ENCODE data around the gene HOOK2.

HOOK2 gene

DNA sequence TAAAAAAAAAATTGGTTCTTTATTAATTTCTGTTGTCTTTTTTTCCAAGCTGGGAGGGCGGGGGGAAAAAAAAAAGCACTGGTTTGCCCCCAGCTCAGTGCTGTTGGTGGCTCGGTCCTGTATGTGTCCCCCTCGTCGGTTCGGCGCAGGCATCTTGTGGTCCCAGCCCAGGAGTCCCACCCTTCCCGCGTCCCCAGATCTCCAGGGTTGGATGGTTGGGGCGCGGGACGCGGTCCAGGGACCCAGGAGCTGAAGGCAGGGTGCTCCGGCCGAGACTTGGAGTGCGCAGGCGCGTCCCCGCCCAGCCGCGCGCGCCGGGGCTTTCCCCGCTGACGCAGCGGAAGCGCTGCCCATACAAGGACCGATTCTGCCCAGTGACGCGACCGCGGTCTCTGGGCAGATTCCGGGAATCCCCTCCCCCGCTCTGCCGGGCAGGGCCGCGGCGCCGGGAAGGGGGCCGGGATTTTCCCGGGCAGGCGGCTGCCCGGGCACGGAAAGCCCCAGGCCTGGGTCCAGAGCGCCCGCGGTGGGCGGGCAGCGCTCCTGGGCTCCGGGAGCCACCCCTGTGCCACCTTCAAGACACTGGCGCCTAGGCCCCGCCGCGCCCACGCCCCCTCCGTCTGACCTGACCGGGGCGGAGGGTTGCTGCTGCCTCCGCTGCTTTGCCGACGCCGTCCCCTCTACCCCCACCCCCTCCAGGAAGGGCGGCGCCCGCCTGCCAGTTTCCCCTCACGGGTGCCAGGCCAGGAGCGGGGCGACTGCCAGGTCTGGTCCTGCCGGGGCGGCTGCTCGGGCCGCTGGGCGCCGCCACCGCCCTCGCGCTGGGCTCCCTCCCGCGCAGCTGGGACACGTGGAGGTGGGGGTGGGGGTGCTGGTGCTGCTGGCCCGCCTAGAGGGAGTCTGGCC lies 18.2 kb upstream of the HOOK2 start:
- peak; percentile 78 to 79 for DNase-seq

DNA sequence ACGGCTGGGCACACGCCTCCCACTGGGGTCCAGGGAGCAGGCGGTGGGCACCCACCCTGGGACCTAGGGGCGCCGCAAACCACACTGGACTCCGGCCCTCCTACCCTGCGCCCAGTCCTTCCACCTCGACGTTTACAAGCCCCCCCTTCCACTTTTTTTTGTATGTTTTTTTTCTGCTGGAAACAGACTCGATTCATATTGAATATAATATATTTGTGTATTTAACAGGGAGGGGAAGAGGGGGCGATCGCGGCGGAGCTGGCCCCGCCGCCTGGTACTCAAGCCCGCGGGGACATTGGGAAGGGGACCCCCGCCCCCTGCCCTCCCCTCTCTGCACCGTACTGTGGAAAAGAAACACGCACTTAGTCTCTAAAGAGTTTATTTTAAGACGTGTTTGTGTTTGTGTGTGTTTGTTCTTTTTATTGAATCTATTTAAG lies 17.5 kb upstream of the HOOK2 start:
- DNase-seq: no peak

DNA sequence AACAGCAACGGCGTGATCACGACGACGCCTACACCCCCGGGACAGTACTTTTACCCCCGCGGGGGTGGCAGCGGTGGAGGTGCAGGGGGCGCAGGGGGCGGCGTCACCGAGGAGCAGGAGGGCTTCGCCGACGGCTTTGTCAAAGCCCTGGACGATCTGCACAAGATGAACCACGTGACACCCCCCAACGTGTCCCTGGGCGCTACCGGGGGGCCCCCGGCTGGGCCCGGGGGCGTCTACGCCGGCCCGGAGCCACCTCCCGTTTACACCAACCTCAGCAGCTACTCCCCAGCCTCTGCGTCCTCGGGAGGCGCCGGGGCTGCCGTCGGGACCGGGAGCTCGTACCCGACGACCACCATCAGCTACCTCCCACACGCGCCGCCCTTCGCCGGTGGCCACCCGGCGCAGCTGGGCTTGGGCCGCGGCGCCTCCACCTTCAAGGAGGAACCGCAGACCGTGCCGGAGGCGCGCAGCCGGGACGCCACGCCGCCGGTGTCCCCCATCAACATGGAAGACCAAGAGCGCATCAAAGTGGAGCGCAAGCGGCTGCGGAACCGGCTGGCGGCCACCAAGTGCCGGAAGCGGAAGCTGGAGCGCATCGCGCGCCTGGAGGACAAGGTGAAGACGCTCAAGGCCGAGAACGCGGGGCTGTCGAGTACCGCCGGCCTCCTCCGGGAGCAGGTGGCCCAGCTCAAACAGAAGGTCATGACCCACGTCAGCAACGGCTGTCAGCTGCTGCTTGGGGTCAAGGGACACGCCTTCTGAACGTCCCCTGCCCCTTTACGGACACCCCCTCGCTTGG lies 16.9 kb upstream of the HOOK2 start:
- DNase-seq: peak; percentile 64 to 68

DNA sequence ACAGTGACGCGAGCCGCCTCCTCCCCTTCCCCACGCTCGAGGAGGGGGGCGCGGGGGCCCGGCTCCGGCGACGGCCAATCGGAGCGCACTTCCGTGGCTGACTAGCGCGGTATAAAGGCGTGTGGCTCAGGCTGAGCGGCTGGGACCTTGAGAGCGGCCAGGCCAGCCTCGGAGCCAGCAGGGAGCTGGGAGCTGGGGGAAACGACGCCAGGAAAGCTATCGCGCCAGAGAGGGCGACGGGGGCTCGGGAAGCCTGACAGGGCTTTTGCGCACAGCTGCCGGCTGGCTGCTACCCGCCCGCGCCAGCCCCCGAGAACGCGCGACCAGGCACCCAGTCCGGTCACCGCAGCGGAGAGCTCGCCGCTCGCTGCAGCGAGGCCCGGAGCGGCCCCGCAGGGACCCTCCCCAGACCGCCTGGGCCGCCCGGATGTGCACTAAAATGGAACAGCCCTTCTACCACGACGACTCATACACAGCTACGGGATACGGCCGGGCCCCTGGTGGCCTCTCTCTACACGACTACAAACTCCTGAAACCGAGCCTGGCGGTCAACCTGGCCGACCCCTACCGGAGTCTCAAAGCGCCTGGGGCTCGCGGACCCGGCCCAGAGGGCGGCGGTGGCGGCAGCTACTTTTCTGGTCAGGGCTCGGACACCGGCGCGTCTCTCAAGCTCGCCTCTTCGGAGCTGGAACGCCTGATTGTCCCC lies 16.1 kb upstream of the HOOK2 start, which contains the start of gene JUNB:
Gene JUNB, plus strand, starts transcription at position 142 of the 706 bp plus-strand sequence. Its CDS starts 286 bp downstream, at position 428.
- peak; percentile 80 to 86 for DNase-seq

DNA sequence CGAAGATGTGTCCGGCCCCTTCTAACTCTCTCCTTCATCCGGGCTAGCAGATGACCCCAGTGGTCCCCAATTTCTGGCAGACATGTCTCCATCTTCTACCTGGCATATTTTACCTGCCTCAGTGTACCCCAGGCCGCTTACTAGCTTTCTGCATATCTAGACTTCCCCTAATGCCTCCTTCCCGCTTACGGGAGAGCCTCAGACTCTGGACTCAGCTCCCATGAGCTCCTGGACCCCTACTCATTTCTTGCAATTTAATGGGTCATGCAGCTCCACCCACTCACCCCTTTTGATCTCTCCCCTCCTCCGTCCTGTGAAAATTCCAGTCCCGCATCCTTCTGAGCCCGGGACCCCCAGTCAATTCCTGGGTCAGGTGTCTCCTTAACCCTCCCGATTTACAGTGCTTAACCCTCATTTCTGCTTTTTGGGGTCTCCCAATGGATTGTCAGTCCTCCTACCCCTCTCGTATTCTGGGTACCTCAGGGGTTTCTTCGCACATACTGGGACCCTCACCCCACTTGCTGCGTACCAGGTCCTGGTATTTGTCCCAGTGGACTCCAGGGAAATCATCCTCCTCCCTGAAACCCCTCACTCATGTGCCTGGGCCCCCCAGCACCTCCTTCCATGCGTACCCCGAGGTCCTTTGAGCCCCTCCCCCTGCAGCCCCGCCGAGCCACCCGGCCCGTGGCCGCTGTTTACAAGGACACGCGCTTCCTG lies 15.4 kb upstream of the HOOK2 start:
- no peak for DNase-seq

DNA sequence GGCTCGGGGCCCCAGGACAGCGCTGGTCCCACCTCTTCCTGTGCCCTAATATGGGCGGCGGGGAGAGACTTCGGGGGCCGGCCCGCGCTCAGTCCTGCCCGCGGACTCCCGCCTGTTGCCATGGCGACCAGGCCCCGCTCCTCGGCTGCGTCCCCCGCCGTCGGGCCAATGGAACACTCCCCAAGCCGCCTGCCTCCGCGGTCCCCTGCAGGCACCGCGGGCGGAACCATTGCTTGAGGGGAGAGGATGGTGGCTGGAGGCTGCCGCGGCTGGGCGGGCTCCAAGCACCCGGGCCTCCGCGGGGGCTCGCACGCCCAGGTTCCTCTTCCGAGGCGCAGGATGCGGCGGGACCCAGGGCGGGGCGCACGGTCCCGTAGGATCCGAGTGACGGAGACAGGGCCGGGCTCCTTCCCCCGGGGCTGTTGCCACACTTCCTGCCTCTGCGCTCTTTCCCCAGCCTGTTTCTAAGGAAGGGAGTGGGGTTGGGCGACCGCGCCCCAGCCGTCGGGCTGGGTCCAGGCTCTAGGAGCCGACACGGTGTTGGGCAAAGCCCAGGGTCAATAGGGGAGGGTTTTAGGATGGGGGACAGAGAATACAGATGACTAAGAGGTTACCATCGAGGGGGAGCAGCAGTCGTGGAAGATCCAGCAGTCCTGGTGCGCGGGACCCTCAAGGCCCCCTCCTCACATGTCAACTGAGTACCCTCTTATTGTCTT lies 14.7 kb upstream of the HOOK2 start:
- DNase-seq: peak; percentile 96 to 100

DNA sequence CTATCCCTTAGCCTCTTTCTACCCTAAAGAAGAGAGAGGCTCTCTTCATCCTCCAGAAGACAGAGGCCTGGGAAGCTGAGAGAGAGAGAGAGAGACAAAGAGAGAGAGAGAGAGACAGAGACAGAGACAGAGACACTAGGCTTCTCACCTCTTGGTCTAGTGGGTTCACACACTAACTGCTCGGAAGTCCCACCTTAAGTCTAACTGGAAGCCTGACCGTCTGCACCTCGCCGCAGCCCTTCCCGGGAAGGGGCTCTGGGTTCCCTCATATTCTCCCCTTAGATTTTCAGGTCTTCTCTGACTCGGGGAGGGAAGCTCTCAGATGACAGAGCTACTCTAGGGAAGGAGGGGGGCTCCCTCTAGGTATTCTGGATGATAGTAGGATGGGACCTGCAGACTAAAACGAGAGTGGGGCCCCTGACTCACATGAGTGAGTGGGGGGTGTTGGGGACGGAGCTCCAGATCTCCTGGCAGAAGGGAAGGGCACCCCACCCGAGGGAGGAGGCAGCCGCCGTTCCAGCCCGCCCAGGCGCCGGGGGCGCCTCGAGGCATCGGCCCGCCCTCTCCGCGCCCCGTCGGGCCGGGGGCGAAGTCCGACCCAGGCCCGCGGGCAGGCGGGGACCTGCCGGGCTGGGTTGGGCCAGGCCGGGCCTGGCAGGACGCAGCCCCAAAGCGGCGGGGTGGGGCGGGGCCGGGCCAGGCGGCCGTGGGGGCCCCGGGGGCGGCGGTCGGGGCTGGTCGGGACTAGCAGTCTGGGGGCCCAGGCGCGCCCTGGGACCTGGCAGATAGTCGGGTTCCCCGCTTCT lies 13.9 kb upstream of the HOOK2 start:
- DNase-seq: no peak

DNA sequence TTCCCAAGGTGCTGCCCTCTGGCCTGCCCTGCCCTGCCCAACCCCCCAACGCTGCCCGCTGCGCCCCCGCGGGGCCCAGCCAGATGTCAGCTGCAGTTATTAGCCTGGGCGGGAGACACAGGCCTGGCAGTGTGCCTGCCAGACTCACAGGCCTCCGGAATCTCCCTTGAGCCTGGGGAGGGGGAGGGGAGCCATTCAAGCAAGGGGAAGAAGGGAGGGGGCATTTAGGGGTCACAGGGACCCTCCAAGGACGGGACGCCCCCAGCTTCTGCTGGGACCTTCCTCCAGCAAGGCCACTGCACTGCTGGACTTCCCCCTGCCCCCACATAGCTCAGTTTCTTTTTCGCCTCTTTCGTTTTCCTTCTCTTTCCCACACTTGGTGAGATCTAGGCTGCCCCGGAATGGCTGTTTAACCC lies 13.3 kb upstream of the HOOK2 start:
- DNase-seq: peak in 1 of 2 experiments; percentile 23

DNA sequence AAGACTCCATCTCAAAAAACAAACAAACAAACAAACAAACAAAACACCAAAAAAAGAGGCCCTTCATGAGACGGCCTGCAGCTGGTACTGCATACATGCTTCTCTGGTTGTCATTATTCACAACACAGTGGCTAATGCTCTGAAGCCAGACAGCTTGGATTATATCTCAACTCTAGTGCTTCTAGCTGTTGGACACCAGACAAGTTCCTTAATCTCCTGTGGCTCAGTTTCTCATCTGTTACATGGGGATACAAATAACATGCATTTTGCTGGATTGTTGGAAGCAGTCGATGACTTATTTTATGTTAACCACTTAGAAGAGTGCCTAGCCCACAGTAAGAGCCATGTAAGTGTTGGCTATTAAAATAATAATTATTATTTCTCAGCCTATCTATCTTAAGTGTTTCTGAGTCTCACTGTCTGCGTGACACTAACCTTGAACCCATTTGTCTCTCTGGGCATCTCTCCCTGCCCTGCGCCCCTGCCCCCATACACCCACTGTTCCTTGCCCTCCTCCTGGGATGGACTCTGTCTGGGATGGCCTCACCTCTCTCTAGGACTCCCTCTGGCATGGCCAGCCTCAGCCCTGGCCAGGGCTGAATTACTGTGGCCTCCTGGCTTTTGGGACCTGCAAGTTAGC lies 12.8 kb upstream of the HOOK2 start:
- DNase-seq: no peak

DNA sequence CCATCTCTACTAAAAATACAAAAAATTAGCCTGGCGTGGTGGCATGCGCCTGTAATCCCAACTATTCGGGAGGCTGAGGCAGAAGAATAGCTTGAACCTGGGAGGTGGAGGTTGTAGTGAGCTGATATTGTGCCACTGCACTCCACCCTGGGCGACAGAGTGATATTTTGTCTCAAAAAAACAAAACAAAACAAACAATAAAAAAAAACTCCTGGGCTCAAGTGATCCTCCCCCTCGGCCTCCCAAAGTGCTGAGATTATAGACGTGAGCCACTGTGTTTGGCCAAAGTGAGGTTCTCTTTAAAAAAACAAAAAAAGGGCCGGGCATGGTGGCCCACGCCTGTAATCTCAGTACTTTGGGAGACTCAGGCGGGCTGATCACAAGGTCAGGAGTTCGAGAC lies 12.1 kb upstream of the HOOK2 start:
- DNase-seq: no peak

DNA sequence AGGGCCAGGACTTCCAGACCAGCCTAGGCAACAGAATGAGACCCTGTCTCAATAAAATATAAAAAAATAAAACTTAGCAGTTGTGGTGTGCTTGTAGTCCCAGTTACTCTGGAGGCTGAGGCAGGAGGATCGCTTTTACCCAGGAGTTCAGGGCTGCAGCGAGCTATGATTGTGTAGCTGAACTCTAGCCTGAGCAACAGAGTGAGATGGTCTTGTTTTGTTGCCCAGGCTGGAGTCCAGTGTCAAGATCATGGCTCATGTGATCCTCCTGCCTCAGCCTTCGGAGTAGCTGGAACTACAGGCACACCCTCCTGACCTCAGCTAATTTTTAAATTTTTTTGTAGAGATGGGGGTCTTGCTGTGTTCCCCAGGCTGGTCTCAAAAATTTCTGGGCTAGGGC lies 11.6 kb upstream of the HOOK2 start:
- no peak for DNase-seq

DNA sequence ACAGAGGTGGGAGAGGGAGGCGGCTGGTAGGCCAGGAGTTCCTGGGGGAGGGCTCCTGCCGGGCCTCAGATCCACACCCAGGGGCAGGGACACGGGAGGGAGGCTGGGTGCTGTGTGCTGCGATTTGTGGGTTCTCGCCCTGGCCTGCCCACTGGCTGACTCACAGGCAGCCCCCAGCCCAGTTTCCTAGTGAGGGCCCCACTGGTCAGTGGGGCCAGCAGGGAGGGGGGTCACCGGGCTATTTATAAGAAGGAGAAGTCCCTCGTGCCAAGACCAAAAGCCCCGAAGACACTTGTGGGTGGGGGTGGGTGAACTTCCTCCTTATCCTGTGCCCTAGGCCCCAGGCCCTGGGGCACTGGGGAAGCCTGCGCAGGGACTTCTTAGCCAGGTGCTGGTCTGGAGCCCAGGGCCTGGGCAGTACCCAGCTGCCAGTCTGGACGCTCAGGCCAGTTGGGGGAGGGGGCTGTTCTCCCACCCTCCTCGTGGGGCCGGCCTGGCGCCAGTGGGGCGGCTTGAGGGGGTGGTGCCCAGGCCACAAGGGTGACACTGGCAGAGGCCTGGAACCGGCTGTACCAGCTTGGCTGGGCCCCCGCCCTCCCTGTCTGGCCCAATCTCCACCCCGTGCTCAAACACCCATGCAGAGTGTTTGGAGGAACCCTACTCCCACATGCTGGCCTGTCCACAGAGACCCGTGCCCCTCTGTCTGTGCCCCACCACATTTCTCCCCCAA lies 11.0 kb upstream of the HOOK2 start:
- DNase-seq: peak; percentile 66 to 69

DNA sequence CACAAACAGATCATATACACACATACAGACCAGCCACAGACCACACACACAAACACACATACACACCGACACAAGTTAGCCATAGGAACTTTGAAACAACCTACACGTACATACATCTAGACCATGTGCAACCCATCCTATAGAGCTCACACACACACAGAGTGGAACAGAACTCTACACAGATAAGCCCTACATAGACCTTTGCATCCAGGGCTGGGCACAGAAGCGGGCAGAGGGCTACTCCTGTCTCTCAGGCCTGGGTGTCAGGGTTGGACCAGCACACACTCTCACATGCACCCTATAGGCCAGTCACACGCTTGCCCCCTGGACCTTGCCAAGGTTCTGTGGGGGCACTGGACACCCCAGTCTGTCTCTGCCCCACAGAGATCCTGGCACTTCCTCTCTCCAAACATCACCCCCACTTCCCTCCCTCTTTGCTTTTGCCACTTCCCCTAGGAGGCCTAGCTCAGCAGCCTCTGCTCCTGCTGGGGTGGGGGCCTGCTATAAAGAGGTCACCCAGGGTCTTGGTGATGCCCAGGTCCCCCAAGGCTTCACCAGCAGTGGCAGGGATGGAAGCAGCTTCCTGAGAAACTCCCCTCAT lies 10.2 kb upstream of the HOOK2 start:
- peak; percentile 56 to 59 for DNase-seq

DNA sequence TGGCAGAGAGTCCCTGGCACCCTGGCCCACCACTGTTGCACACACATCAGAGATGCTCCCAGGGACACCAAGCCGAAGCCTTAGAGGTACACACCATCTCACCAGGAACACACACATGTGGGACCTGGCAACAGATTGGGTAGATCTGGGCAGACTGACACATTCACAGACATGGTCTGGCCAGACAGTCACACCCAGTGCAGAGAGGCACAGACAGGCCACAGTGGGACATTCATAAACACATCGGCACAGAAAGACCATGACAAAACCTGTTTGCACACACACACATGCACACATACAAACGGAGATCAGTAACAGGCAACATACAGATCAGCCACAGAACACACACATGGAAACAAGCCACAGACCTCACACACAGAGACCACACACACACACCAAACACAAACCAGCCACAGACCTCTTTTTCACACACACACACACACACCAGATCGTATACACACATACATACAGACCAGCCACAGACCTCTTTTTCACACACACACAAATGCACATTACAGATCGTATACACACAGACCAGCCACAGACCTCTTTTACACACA lies 9.6 kb upstream of the HOOK2 start:
- no peak for DNase-seq

DNA sequence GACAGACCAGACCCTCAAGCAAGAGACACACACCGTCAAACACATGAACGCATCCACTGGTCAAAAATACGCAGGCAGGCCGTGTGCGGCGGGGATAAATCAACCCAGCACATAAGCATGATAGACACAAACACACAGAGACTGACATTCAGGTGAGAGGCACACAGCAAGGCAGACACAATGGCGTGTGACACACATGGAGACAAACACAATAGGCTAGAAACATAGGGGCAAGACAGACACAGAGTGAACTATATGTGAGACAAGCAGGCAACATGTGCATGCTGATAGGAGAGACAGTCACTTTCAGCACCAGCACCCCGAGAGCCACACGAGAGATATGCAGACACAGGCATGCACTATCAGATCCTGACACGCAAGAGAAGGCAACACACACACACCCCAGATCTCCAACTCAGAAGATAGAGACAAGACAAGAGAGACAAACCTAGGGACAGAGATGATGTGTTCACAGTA lies 9.1 kb upstream of the HOOK2 start:
- no peak for DNase-seq

DNA sequence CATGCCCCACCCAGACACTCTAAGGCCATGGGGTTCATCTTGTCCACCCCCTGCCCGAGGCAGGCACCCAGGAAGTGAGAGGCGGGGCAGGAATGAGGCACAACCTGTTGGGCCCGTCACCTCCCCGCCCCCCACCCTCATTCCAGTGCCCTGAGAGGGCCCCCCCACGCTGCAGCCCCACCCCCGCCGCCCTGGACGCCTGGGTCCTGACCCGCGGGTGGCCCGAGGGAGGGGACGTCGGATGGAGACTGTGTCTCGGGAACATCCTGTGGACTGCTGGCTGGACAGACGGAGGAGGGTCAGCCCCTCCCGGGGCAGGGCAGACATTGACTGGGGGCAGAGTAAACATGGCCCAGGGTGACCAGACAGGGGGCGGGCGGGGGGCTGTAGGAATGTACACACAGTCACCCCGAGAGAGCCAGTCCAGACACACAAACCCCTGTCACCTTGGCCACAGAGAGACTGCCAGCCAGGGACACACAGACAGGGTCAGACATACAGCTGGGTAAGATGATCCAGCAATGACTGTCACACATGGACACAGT lies 8.6 kb upstream of the HOOK2 start:
- DNase-seq: no peak

DNA sequence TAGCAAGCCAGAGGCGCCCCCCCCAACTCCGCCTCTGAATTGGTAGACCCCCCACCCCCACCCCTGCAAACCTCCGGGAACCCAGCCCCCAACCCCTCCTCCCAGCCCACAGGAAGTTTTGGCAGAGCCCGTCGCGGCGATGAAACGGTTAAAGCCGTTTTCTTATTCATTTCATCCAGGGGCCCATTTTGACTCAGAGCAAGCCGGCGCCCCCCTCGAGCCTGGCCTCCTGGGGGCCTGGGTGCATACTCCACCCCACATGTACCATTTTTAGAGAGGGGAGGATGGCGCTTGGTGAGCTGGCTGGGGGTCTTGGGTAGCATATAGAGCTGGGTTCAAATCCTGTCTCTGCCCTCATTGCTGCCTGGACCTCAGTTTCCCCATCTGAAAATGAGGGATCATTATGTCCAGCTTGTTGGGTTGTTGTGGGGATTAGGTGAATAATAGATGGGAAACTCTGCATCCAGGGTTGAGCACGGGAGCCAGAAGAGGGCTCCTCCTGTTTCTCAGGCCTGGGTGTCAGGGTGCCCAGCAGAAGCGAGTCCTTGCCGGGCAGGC lies 8.0 kb upstream of the HOOK2 start:
- no peak for DNase-seq

Measured in AML-193 (cell line).